Glutamatergic neuron (in vitro differentiated cells): ENCODE measurements around the gene OR51I1. TPM values are rescaled to one million over a fixed set of nuclear protein-coding genes. Genes with fewer than 3 reads are reported as not detected.

Source experiments
- DNase-seq: peaks from one replicate; pipeline ENCODE4 v3.0.0; 2022
- H3K27ac Mint-ChIP-seq: one replicate; pipeline ENCODE4 v1.8.0; 2020; ENCODE audit warnings: mild to moderate bottlenecking, mixed read lengths, inconsistent platforms; ENCODE audit not compliant: unreplicated experiment
- H3K27me3 Mint-ChIP-seq: one replicate; pipeline ENCODE4 v1.8.0; 2020; ENCODE audit warnings: mild to moderate bottlenecking, moderate library complexity, mixed read lengths, inconsistent platforms; ENCODE audit not compliant: unreplicated experiment
- H3K36me3 Mint-ChIP-seq: one replicate; pipeline ENCODE4 v1.8.0; 2020; ENCODE audit warnings: mild to moderate bottlenecking, mixed read lengths, inconsistent platforms; ENCODE audit not compliant: unreplicated experiment
- H3K4me1 Mint-ChIP-seq: one replicate; pipeline ENCODE4 v1.8.0; 2020; ENCODE audit warnings: mild to moderate bottlenecking, low read depth, mixed read lengths, inconsistent platforms; ENCODE audit not compliant: unreplicated experiment
- H3K4me3 Mint-ChIP-seq: one replicate; pipeline ENCODE4 v1.8.0; 2020; ENCODE audit warnings: mild to moderate bottlenecking, mixed read lengths, inconsistent platforms; ENCODE audit not compliant: unreplicated experiment
- H3K9me3 Mint-ChIP-seq: one replicate; pipeline ENCODE4 v1.8.0; 2020; ENCODE audit warnings: mild to moderate bottlenecking, moderate library complexity, mixed read lengths, inconsistent platforms; ENCODE audit not compliant: unreplicated experiment
- total RNA-seq: library from RNA; stranded (reverse); fragmentation: NEBNext Ultra II Directional; extraction: Animal tissue kit (Norgen Biotek cat#: 25700); gene quantifications from one replicate; pipeline ENCODE4 v1.2.1, GENCODE V29; 2021; ENCODE audit not compliant: unreplicated experiment
- TF ChIP-seq, protein P1 (sequence below): fragments of 200-600 bp; sonication (generic); IDR thresholded peaks from one replicate; pipeline ENCODE4 v1.5.0; 2021; ENCODE audit not compliant: partially characterized antibody, unreplicated experiment

OR51I1 gene
- total RNA-seq, 1 donor from 2014 or later = not detected

DNA sequence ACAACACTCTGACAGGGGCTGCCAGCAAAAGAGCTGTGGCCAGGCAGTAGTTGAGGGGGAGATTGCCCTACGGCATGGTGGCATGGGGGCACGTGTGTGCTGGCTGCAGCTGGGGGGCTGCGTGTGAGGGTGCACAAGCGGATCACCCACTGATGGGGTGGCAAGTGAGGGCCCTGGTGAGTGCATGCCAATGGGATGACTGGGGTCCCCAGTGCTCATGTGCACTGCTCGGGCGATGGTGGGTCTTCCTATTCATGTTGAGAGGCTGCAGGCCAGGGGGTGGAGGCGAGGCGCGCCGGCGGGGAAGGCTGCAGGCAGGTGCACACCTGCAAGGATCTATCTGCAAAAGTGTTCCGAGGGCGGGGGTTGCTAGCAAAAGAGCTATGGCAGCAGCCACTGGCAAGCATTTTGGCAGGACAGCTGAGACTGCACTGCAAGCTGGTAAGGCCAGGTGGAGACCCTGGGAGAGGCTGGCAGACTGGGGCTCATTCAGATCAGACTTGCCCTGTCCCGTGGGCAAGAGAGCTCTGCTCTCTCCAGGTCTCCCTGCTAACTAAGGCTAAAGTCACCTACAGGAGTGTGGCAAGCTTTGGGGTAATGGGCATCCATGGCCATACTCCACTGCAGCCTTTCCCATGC lies 19.8 kb upstream of the OR51I1 start:
- Mint-ChIP-seq H3K4me1 (no peaks in the 10 kb centered on the region), H3K27ac (peak overlapping the region; percentile 25), H3K27me3 (peaks cover 2% of the 10 kb centered on the region)

DNA sequence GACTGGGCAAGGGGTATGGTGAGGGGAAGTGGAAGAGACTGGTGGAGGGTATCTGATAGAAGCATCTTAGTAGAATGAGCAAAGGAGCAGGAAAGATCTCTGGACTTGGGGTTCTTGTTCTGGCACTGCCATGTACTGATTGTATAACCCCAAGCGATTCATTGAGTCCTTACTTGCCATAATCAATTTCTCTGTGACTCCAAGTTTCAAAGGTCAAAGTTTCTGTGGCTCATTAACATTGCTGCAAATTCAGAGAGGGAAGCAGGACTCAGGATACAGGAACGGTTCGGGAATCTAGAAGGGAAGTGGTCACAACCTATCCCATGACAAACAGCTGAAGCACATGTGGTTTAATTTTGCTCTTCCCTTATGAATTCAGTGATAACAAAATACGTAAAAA lies 8.1 kb upstream of the OR51I1 start:
- Mint-ChIP-seq H3K36me3 (no peaks in the 10 kb centered on the region), H3K27ac (no peak overlapping the region)

More for the DNA sequence above, 19.8 kb upstream of the OR51I1 start:
- H3K36me3 Mint-ChIP-seq = no peaks in the 10 kb centered on the region
- H3K4me3 Mint-ChIP-seq = no peak overlapping the region
- TF ChIP-seq, protein P1, sequence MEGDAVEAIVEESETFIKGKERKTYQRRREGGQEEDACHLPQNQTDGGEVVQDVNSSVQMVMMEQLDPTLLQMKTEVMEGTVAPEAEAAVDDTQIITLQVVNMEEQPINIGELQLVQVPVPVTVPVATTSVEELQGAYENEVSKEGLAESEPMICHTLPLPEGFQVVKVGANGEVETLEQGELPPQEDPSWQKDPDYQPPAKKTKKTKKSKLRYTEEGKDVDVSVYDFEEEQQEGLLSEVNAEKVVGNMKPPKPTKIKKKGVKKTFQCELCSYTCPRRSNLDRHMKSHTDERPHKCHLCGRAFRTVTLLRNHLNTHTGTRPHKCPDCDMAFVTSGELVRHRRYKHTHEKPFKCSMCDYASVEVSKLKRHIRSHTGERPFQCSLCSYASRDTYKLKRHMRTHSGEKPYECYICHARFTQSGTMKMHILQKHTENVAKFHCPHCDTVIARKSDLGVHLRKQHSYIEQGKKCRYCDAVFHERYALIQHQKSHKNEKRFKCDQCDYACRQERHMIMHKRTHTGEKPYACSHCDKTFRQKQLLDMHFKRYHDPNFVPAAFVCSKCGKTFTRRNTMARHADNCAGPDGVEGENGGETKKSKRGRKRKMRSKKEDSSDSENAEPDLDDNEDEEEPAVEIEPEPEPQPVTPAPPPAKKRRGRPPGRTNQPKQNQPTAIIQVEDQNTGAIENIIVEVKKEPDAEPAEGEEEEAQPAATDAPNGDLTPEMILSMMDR = no peak
- peaks cover 2% of the 10 kb centered on the region for H3K9me3 Mint-ChIP-seq
- DNase-seq = no peak

DNA sequence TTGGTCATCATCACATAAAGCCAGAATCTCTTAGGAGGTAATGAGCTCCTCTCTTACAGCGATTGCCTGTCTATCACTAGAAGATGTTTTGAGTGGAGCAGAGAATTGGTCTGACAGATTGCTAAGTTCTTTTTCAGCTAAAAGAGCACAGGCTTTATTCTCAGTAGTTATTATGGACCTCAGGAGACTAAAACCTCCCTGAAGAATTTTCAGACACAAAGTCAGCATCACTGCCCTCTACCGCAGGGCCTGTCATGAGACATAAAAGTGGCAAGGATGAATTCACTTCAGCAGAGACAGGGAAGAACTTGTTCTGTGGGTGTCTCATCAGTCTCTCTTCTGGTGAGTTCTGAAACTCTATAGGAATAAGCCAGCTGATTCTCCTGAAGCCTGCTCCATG lies 7.7 kb upstream of the OR51I1 start, which contains the start of gene OR51I2:
TSS of gene OR51I2 (plus strand) at position 301 of the 400 bp plus-strand sequence. CDS start 4,166 bp downstream, outside the sequence.
- no peaks in the 10 kb centered on the region for H3K27me3 Mint-ChIP-seq
- no peak for DNase-seq
- H3K4me1 Mint-ChIP-seq = no peaks in the 10 kb centered on the region
- H3K9me3 Mint-ChIP-seq = no peaks in the 10 kb centered on the region
- TF ChIP-seq, protein P1 = no peak
- no peak within 1 kb of the TSS for H3K27ac Mint-ChIP-seq
- no peak within 1 kb of the TSS for H3K4me3 Mint-ChIP-seq
- no peaks in the 10 kb centered on the region for H3K36me3 Mint-ChIP-seq

More for the DNA sequence above, 8.1 kb upstream of the OR51I1 start:
- Mint-ChIP-seq H3K9me3 (no peaks in the 10 kb centered on the region), H3K4me1 (no peaks in the 10 kb centered on the region), H3K27me3 (no peaks in the 10 kb centered on the region), H3K4me3 (no peak overlapping the region)
- no peak for DNase-seq
- TF ChIP-seq, protein P1 = no peak

DNA sequence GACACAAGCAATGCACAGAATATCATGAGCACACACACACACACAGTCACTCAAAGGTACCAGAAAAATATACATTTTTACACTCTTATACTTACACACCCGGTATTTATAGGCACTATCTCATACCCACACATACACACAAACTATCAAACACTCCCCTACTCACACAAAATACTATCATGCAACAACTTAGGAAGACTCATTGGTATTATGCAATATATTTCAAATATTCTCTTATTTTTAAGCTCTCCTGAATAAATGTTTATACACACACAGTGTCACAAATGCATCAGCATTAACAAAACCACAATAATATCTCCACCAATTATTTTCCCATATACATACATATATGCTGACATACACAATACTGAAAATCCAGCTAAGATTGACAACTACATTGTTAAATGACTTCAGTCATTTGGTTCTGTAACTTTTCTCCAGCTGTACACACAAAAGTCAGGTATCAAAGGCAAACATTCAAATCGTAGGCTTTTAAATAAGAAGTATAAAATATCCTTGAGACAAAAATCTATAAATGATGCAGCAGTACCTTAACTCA lies 2.6 kb upstream of the OR51I1 start:
- DNase-seq = no peak
- TF ChIP-seq, protein P1 = no peak
- Mint-ChIP-seq H3K4me3 (no peak overlapping the region), H3K27ac (no peak overlapping the region), H3K27me3 (no peaks in the 10 kb centered on the region), H3K9me3 (no peaks in the 10 kb centered on the region), H3K4me1 (no peaks in the 10 kb centered on the region), H3K36me3 (no peaks in the 10 kb centered on the region)

DNA sequence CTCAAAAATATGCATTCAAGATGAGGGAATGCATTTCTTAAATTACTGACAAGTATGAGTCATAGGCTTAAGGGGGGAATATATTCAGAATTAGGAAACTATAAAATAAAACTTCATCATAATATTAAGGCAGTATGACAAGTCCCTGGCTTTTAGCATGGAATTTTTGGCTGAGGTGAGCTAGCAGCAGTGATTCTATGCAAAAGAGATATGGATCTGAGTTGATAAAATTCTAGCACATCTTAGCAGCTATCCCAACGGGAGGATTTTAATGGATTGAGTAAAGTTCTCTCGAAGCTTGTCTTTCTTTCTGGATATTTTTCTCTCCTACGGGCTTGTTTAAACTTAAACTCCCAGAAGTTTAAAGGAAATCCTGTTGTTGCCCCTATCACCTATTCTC lies 18.2 kb downstream of the OR51I1 start:
- no peaks in the 10 kb centered on the region for H3K36me3 Mint-ChIP-seq
- no peak overlapping the region for H3K27ac Mint-ChIP-seq
- peaks cover 1% of the 10 kb centered on the region for H3K27me3 Mint-ChIP-seq
- DNase-seq = no peak
- no peak overlapping the region for H3K4me3 Mint-ChIP-seq
- H3K4me1 Mint-ChIP-seq = peaks cover 4% of the 10 kb centered on the region
- H3K9me3 Mint-ChIP-seq = no peaks in the 10 kb centered on the region
- TF ChIP-seq, protein P1 = no peak
